SKM-1 treated with dmso at 0.1 percent for 144 hours (cell line): Measurements from ENCODE around the gene THSD4.
"Not testable (repeated sequence)": the region's sequence is repeated elsewhere in the genome, so short reads cannot be mapped to it uniquely, and the experiment has no call there.

Source experiments
- DNase-seq: peaks from one replicate; lab custom pipeline; 2025; ENCODE audit not compliant: unreplicated experiment; lab: John Stamatoyannopoulos, UW

The THSD4 gene

DNA sequence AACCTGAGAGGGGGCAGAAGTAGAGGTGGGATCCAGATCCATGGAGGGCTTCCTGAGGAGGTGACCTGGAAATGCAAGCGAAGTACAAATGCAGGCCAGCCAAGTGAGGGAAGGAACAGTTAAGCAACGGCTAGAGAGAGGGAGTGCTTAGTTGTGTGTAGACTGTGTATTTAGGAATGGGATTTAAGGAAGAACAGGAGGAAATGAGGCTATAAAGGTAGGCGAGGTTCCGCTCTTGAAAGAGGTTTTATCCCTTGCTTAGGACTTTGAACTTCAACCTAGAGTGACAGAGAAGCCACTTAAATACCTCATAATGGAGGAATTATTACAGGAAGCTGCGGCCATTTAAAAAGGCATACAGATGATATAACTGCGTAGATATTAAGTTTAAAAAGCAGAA is 295.1 kb downstream of the THSD4 start:
- DNase-seq = no peak

DNA sequence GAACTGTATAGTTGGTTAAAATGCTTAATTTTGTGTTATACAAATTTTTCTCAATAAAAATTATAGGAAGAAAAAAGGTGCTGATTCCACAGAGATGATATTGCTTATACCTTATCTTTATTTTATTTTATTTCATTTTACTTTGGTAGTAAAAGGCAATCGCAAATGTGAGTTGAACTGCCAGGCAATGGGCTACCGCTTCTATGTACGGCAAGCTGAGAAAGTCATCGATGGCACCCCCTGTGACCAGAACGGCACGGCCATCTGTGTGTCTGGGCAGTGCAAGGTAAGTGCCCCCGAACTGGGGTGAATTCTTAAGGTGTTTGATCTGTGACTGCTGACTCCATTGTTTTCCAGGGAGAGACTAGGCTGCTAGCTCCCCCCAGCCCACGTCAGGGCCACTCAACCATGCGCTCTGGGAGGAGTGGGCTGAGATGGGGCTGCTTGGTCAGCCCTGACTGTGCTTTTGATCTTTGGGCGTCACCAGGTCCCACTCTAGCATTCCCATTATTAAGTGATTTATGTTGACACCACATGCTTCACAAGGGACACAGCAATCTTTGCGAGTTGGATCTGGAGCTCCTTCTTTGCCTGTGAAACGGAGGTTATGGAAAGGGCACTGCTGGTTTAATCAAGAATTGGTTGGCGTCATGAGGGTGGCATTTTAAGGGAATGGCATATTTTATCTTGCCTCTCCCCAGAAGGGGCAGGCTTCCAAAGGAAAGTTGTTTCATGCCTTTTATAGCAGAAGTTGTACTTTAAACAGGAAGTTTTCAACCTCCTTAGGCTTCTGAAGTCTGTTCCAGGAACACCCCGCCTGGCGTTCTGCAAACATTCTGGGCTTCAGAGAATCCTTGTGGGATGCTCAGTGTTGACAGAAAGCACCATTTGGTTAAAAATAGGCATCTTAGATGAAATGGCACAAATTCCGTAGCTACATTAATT is 296.5 kb downstream of the THSD4 start:
- DNase-seq = no peak

DNA sequence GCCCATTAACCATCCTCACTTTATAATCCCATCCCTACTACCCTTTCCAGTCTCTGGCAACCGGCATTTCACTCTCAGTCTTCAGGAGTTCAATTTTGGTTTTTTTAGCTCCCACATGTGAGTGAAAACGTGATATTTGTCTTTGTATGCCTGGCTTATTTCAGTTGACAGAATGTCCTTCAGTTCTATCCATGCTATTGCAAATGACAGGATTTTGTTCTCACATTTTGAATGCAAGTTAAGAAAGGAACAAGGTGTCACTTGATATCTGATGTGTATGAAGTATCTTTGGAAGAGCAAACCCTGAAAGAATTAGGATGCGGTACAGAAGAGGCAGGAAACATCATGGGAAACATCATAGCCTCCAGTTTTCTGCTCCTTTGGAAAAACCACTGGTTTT is 298.1 kb downstream of the THSD4 start:
- DNase-seq = no peak

DNA sequence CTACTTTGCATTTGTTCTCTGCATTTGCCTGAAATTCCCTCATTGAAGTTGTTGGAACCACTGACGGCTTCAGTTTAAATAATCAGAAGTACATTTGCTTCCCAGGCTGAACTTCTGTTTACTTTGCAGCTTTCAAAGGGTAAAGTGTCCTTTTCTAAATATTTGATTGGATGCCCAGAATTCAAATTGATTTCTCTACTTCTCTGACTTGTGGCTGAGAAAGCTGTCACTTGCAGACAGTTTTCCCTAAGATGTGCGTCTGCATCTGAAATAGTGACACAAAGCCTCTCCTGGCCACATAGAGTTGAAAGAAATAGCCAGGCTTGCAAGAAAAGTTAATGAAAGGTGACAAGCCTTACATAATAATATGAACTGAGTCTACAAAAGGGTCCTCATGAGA is 299.6 kb downstream of the THSD4 start:
- no peak for DNase-seq

DNA sequence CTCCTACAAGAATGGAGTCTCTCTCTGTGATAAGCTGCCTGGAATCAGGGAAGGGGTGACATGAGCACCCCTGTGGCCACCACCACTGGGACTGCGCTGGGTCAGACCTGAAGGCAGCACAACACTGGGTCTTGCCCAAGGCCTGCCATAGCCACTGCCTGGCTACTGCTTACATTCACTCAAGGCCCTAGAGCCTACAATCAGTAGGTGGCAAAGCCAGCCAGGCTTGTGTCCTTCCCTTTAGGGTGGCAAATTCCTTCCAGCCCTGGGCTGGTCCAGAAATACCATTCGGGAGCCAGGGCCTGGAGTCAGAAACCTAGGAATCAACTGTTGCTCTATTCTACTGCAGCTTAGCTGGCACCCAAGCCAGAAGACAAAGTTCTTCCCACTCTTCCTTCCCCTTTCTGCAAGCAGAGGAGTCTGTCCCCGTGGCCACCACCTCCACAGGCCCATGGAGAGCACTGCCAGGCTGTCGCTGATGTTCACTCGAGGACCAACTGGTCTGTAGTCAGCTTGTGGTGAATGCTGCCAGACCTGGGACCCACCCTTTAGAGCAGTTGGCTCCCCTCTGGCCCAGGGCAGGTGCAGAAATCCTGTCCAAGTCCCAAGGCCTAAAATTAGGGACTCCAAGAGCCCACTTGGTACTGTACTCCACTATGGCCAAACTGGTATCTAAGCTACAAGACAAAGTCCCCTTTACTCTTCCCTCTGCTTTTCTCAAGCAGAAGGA is 307.4 kb downstream of the THSD4 start:
- no peak for DNase-seq

DNA sequence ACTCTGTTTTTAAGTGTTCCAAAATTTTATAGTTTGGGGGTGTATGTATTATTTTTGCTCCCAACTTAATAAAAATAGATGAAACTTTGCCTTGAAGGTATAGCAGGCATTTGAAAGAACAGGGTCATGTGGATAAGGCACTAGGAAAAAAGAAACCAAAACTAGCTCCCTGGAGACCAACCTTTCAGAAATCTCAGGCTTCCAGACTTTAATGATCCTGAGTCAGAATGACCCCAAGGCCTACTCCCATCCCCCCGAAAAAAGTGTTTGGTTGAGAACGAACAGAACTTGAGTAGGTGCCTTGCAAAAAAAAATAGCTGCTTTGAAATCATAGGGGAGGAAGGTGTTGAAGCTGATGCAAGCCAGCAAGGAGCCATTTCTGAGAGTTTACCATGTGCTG is 309.5 kb downstream of the THSD4 start:
- DNase-seq = no peak

DNA sequence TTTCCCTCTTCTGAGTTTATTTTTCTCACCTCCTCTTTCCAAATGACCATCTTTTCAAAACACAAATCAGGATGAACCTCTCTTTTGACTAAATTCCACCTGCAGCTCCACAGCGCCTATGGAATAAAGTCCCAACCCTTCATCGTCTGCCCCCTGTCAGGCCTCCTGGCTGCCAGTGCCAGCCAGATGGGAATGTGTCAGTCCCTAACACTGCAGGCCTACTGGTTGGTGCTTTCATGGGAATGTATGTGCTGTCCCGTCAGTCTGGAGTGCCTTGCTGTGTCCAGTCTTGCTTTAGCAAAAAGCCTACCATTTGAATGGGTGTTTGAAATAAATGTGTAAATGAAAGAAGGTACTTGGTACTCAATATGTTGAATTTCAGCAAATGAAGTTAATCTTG is 310.1 kb downstream of the THSD4 start:
- no peak for DNase-seq

DNA sequence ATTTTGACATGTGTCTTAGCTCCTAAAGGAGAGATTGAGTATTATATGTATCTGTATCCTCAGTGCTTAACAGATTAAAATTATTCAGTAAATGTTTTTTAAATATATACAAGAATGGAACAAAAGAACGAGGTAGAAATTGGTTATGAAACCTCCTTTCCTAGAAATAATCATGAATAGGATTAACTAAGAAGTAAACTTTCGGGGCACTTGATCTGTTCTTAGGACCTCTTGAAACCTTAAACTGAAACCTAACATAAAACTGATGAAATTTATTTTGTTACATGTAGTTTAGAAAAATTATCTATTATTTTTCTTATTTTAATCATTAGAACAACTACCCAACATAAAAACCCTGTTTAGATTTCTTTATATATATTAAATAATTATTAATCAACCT is 311.5 kb downstream of the THSD4 start:
- DNase-seq = no peak

DNA sequence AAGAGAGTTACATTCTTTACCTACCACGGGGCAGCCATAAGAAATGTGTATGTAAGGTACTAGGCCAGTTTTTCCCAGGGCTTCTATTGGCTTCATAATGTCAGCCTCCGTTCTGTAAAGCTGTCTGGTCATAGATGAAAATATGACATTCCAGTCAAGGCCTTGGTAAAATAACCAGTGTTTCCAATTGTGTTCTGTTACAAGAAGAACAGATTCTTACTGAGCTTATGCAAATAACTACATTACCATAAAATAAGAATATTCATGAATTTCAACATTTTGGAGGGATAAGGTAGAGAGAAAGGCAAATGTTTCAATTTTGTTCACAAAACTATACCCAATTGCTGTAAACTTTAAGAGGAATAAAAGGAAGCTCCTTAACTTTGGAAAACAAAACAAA is 315.5 kb downstream of the THSD4 start:
- DNase-seq = no peak

DNA sequence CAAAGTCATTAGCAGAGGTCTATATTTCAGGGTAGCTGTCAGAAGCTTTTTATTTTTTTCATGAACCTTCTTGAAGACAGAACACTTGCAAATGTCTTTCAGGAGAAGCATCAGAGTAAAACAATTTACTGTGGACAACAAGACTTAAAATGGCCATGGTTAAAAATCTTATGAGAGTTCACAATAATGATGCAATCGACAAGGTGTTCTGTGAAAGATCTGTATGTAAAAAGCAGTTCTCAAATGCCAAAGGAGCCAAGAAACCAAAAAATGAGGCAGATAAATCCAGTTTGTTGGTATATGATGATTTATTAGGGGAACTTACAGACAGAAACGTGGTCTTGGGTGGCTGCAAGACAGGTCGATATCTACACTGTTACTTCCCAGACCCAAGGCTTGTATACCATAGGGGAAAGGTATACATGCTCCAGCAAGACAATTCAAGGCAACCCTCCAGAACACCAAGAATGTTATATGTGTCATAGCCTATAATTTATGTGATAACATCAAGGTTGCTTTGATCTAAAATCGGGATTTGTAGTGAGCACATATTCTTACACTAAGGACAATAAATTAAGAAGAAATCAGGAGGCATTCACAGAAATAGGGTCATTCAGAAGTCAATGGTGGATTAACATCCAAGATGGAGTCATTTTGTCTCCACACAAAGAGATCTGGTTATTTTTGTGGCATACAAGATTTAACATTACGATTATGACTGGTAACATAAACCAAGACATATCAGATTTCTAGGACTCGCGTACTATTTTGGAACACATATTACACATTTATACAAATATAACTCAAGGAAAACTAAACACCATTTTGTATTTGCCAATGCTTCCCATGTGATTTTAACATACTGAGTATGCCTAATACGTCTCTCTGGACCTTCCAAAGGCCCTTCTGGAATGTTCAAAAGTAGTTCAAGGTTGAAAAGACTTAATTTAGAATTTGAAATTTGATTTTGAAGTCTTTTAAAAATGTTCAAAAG is 316.4 kb downstream of the THSD4 start:
- no peak for DNase-seq

DNA sequence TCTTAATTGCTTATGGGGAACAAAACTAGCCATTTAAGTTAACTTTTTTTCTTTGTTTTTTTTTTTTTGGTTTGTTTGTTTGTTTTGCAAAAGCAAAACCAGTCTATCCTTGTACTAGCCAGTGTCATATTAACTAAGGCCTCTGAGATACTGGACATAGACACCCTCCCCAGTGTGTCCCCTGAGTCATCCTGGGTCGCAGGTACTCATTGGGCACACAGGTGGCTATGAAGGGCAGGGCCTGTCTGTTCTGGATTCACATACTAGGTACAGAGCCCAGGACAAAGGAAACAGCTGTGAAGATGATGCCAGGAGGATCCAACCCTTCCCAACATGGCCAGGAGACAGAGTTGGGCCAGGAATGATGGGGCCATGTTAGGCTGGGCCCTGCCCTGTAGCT is 318.1 kb downstream of the THSD4 start:
- no peak for DNase-seq

DNA sequence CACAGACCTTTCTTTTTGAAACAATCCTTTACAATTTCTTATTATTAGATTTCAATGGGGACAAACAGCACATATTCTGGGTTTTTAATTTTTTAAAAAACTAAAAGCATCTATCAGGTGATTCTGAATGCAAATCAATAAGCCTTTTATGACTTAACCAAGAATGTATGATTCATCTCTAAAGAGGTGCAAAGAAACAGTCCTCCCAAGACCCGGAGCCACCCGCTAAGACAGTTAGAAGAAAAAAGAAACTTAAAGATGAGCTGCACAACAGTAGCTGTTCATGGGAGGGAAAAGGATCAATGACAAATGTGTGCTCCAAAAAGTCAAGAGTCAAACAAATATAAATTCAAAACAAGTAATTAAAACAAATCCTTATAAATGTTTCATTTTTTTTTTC is 319.5 kb downstream of the THSD4 start:
- DNase-seq = no peak

DNA sequence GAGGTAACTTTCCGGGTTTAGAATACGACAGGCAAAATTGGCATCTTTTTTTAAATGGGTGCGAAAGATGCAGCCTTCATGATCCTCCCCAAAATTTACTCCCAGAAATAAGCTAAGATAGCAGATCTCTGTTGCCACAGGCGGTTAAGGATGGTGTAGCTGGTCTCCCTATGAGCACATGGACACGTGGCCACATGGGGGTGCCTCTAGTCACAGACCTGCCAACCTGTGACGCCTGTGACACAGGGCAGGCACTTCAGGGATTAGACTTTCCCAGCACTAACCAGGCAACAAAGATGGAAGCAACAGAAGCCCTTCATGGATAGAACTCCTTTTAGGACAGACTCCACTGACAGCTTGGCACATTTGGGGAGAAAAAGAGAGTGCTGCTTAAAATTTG is 320.3 kb downstream of the THSD4 start:
- DNase-seq = no peak

DNA sequence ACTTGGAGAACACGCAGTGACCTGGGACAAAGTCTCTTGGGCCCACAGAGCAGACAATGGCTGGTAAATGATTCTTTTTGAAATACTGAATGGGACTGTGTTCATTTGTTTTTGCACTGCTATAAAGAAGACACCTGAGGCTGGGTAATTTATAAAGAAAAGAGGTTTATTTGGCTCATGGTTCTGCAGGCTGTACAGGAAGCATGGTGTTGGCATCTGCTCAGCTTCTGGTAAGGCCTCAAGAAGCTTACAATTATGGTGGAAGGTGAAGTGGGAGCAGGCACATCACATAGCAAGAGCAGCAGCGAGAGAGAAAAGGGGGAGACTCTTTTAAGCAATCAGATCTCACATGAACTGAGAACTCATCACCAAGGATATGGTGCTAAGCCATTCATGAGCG is 321.6 kb downstream of the THSD4 start:
- DNase-seq = no peak

DNA sequence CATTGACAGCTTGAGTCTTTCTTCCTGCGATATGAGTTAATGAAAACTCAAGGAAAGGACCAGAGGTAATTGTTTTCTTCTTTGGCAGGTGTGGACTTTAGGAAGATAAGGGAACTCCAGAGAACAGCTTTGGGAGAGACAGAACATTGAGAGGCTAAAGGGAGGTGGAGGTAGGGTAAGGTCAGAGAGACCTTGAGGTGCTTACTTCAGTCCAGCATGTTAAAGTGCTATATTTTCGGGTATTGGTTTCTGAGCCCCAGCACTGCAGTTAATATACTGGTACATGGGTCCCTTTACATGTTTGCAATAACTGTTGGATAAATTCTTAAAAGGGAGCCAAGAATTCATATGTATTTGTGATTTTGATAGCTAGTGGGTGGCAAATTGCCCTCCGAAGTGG is 322.1 kb downstream of the THSD4 start:
- DNase-seq = no peak

DNA sequence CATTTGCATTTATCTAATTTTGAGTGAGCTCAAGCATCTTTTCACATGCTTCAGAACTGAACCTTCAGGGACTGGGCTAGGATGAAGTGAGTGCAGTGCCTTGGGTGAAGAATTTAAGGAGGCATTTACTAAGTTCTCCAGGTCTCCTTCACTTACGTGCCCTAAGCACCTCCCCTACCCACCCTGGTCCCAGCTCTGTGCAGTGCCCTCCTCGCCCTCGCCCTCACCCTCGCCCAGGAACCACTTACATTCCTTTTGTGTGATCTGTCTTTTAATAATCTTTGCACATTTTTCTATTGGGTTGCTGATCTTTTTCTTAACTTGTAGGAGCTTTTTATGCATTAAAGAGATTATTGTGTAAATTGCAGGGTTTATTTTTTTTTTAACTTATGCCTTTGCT is 322.6 kb downstream of the THSD4 start:
- DNase-seq = no peak

DNA sequence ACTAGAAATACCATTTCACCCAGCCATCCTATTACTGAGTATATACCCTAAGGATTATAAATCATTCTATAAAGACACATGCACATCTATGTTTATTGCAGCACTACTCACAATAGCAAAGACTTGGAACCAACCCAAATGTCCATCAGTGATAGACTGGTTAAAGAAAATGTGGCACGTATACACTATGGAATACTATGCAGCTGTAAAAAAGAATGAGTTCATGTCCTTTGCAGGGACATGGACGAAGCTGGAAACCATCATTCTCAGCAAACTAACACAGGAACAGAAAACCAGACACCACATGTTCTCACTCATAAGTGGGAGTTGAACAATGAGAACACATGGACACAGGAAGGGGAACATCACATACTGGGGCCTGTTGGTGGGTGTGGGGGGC is 324.2 kb downstream of the THSD4 start:
- not testable (repeated sequence) for DNase-seq

DNA sequence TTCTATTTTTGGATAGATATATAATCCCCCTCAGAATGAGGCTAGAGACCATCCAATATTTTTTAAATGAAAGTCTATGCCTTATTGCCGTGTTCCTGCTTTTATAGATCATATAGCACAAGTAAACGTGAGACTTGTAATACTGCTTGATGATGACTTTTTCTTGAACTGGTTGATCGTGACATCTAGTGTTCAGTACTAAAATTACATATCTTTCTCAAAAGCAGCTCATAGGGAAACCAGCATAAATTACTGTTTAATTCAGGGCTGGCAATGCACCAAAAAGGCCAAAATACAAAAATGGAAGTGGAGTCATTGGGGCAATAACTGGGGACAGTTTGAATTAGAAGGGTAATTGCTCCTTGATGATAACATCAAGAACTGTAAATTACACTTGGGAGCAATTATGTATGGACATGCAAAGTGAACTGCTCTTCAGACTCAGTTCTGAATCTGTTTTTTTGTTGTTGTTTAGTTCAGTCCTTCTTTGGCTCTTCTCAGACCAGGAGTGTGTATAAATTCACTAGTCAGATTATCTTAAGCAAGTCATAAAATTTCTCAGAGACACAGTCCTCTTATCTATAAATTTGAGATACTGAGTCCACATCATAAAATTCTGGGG is 325.3 kb downstream of the THSD4 start:
- peak; percentile 42 for DNase-seq

DNA sequence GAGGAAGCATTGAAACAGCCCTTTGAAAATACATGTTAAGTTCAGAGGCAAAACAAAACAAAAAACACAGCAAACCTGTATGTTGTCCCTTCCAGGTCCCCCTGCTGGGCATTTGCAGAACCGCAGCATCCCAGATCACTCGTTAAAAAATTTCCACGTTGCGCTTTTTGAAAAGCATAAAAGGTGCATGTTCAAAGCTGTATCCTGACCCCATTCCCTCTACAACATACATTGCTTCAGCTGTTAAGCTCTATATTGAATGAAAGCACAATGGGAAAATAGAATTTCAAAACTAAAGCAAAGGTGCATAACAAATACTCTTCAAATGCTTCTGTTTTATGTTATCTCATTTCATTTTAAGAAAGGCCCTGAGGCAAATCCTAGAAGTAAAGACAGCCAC is 328.3 kb downstream of the THSD4 start:
- DNase-seq = peak; percentile 13

DNA sequence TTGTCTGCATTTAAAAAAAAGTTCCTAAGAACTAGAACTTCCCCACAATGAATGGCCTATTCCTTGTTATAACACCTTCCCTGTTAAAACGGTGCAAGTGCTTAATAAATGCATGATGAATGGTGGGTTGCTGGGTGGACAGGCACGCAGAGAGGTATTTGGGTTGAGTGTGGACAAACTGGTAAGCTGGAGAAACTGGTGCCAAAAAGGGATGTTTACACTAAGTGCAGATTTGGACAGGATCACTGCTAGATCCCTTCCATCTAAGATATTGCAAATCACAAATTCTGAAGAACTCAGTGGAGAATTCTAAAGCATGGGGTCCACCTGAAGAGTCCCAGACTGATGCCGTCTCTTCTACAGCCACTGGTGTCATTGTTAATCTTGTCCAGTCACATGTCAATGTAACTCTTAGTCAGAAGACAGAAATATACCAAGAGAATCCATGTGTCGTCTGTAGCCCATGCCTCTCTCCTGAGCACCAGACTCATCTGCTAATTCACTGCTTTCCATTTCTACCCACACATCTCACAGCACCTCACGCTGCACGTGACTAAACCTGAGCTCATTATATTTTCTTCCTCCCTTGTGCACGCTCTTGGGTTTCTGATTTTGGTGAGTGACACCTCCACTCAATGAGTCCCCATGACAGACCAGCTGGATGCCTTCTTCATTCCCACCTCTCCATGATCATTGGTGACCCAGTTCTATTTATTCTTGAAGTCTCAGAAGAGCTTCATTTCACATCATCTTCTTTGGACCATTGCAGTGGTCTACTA is 328.9 kb downstream of the THSD4 start:
- DNase-seq = no peak
